Upper lobe of left lung (tissue), 4 donors: ENCODE data around the gene CYP2A7.

Source experiments
- POLR2A ChIP-seq, 4 donors: fragments of 450-650 bp; IDR thresholded peaks; one replicate each; pipeline ENCODE4 v1.5.1; 2016 to 2017; ENCODE audit warnings: antibody characterized with exemption in 4 of 4, mild to moderate bottlenecking in 2 of 4
- POLR2AphosphoS5 ChIP-seq, 2 donors: sonication (generic); formaldehyde crosslinking; IDR thresholded peaks; one replicate each; pipeline ENCODE4 v1.5.1; 2017; ENCODE audit warnings: antibody characterized with exemption in 2 of 2
- TF ChIP-seq, protein P1 (sequence below), 6 experiments: fragments of 450-650 bp in 4 of 6; fragments of 200-600 bp in 2 of 6; sonication (generic) in 2 of 6; IDR thresholded peaks; one replicate each; pipeline ENCODE4 v1.5.1; 2016 to 2019; ENCODE audit warnings: antibody characterized with exemption in 6 of 6

DNA sequence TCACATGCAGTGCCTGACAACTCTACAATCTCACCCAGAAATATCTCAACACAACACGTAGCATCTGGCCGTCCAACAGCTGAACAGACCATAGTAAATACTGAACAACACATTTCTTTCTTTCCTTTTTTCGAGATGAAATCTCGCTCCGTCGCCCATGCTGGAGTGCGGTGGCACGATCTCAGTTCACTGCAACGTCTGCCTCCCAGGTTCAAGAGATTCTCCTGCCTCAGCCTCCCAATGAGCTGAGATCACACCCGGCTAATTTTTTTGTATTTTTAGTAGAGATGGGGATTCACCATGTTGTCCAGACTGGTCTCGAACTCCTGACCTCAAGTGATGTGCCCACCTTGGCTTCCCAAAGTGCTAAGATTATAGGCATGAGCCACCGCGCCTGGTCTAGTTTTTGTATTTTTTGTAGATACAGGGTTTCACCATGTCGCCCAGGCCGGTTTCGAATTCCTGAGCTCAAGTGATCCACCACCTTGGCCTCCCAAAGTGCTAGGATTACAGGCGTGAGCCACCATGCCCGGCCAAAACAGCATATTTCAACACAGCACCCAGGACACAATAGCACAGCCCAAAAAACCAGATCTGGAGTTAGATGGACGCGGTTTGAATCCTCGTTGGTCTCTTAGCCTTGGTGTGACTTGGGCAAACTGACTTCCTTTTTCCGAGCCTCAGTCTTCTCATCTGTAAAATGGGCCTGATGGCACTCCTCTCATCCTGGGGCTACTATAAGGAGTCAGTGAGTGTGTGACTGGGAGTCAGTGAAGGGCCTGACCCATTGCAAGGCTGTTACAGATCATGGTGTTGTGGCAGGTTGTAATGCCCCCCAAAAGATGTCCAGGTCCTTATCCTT is 54.4 kb downstream of the CYP2A7 start:
- TF ChIP-seq, protein P1, sequence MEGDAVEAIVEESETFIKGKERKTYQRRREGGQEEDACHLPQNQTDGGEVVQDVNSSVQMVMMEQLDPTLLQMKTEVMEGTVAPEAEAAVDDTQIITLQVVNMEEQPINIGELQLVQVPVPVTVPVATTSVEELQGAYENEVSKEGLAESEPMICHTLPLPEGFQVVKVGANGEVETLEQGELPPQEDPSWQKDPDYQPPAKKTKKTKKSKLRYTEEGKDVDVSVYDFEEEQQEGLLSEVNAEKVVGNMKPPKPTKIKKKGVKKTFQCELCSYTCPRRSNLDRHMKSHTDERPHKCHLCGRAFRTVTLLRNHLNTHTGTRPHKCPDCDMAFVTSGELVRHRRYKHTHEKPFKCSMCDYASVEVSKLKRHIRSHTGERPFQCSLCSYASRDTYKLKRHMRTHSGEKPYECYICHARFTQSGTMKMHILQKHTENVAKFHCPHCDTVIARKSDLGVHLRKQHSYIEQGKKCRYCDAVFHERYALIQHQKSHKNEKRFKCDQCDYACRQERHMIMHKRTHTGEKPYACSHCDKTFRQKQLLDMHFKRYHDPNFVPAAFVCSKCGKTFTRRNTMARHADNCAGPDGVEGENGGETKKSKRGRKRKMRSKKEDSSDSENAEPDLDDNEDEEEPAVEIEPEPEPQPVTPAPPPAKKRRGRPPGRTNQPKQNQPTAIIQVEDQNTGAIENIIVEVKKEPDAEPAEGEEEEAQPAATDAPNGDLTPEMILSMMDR (IDR thresholded peaks at IDR 0.05), result no peak
- TF ChIP-seq POLR2A (IDR thresholded peaks at IDR 0.05) (no peak), POLR2AphosphoS5 (IDR thresholded peaks at IDR 0.05) (no peak)
